B cell (primary cell): ENCODE measurements around the gene AATK. TPM values are rescaled to one million over a fixed set of nuclear protein-coding genes. Genes with fewer than 3 reads are reported as not detected.
A peak's percentile ranks its signal among the peaks of the same experiment; 100 is the strongest.

Source experiments
- ATAC-seq: fragments of 200-7000 bp; cut with Tn5 transposase; one replicate; pipeline ENCODE4 v1.10.0; 2021; ENCODE audit warnings: low read depth, mild to moderate bottlenecking, moderate number of reproducible peaks, moderate library complexity
- CTCF ChIA-PET: fragments of 350-600 bp; sonication (Branson Sonifier 250); formaldehyde crosslinking; loops from one replicate; lab custom pipeline; 2021; ENCODE audit warnings: antibody characterized with exemption, inconsistent platforms; lab: Charles Lee
- POLR2A ChIA-PET: fragments of 350-600 bp; sonication (Branson Sonifier 250); formaldehyde crosslinking; loops from one replicate; lab custom pipeline; 2021; ENCODE audit warnings: antibody characterized with exemption; lab: Charles Lee
- DNase-seq: peaks from one replicate; pipeline ENCODE4 v3.0.0; 2013
- H2AFZ ChIP-seq: 2 replicates; pipeline ENCODE4 v1.6.1; 2012; ENCODE audit warnings: mild to moderate bottlenecking, low read depth, low read length; ENCODE audit not compliant: insufficient read depth, poor library complexity, severe bottlenecking
- H3K27ac ChIP-seq, 2 donors: 1 replicate in 1 of 2; 2 replicates in 1 of 2; pipeline ENCODE4 v1.5.1; 2012 to 2013; ENCODE audit warnings: low read length in 2 of 2, mild to moderate bottlenecking in 2 of 2, moderate library complexity in 1 of 2
- H3K27me3 ChIP-seq, 4 experiments: fragments of 200-600 bp in 1 of 4; sonication (generic) in 1 of 4; replicated peaks in 1 of 4; 1 replicate in 2 of 4; 2 replicates in 2 of 4; pipeline versions ENCODE4 v1.6.1 to v1.7.0; 2013 to 2016; ENCODE audit warnings: low read length in 3 of 4, mild to moderate bottlenecking in 2 of 4, mixed read lengths in 1 of 4, moderate library complexity in 1 of 4; ENCODE audit not compliant: insufficient read depth in 4 of 4, control insufficient read depth in 3 of 4; ENCODE audit errors: control extremely low read depth in 1 of 4
- H3K36me3 ChIP-seq, 2 experiments: replicated peaks in 1 of 2; 1 replicate in 1 of 2; 2 replicates in 1 of 2; pipeline versions ENCODE4 v1.6.1 to v1.7.1; 2013; ENCODE audit warnings: low read length in 1 of 2; ENCODE audit not compliant: insufficient read depth in 2 of 2, control insufficient read depth in 1 of 2; ENCODE audit errors: control extremely low read depth in 1 of 2, extremely low read depth in 1 of 2
- H3K4me1 ChIP-seq, 2 donors: fragments of 200-600 bp in 1 of 2; sonication (generic) in 1 of 2; 1 replicate in 1 of 2; 2 replicates in 1 of 2; pipeline versions ENCODE4 v1.5.1 to v1.6.1; 2013 to 2017; ENCODE audit warnings: low read length in 2 of 2; ENCODE audit not compliant: control insufficient read depth in 2 of 2, insufficient read depth in 2 of 2
- H3K4me2 ChIP-seq: replicated peaks from 2 replicates; pipeline ENCODE3; 2012; ENCODE audit warnings: mild to moderate bottlenecking, low read depth, low read length; ENCODE audit not compliant: poor library complexity, severe bottlenecking
- H3K4me3 ChIP-seq, 5 experiments: fragments of 200-600 bp in 1 of 5; sonication (generic) in 1 of 5; 1 replicate in 3 of 5; 2 replicates in 2 of 5; pipeline versions ENCODE4 v1.5.1 to v1.7.0; 2011 to 2016; ENCODE audit warnings: low read length in 4 of 5, mild to moderate bottlenecking in 4 of 5, low read depth in 2 of 5, control low read depth in 1 of 5, moderate library complexity in 1 of 5; ENCODE audit not compliant: insufficient read depth in 1 of 5; ENCODE audit errors: control extremely low read depth in 1 of 5, extremely low read depth in 1 of 5
- H3K79me2 ChIP-seq: fragments of 200-600 bp; sonication (generic); one replicate; pipeline ENCODE4 v1.6.0; 2016; ENCODE audit warnings: low read length; ENCODE audit not compliant: control insufficient read depth, insufficient read depth
- H3K9ac ChIP-seq: fragments of 200-600 bp; sonication (generic); 2 replicates; pipeline ENCODE4 v1.6.1; 2017; ENCODE audit warnings: mild to moderate bottlenecking, low read length, moderate library complexity
- H3K9me3 ChIP-seq, 3 donors: one replicate each; pipeline versions ENCODE4 v1.6.1 to v1.7.1; 2013; ENCODE audit warnings: low read length in 2 of 3; ENCODE audit not compliant: control insufficient read depth in 2 of 3, insufficient read depth in 1 of 3; ENCODE audit errors: control extremely low read depth in 1 of 3
- H4K20me1 ChIP-seq: 2 replicates; pipeline ENCODE4 v1.6.0; 2012; ENCODE audit warnings: mild to moderate bottlenecking, low read length; ENCODE audit not compliant: insufficient read depth, control insufficient read depth, poor library complexity, severe bottlenecking
- H3K27ac Mint-ChIP-seq: one replicate; pipeline ENCODE4 v1.8.0; 2021; ENCODE audit warnings: mixed read lengths
- H3K27me3 Mint-ChIP-seq: one replicate; pipeline ENCODE4 v1.8.0; 2021; ENCODE audit warnings: mixed read lengths
- H3K4me1 Mint-ChIP-seq: one replicate; pipeline ENCODE4 v1.8.0; 2021; ENCODE audit warnings: mixed read lengths
- H3K4me3 Mint-ChIP-seq: one replicate; pipeline ENCODE4 v1.8.0; 2021; ENCODE audit warnings: mixed read lengths
- H3K9me3 Mint-ChIP-seq: one replicate; pipeline ENCODE4 v1.8.0; 2022; ENCODE audit warnings: mixed read lengths; ENCODE audit not compliant: insufficient read depth
- CTCF ChIP-seq: fragments of 200-600 bp; IDR thresholded peaks from one replicate; pipeline ENCODE4 v1.8.0; 2022; ENCODE audit warnings: antibody characterized with exemption, mild to moderate bottlenecking
- EZH2 ChIP-seq: IDR thresholded peaks from 2 replicates; pipeline ENCODE4 v1.6.1; 2012; ENCODE audit warnings: borderline replicate concordance, low read depth, mild to moderate bottlenecking, moderate library complexity, low read length; ENCODE audit not compliant: insufficient read depth, poor library complexity, severe bottlenecking
- WGBS: methylation state at CpG from one replicate; pipeline ENCODE4 v1.1.5; 2013; ENCODE audit warnings: missing lambda C conversion rate; ENCODE audit not compliant: insufficient coverage; 5-methylcytosine and 5-hydroxymethylcytosine counted together
- intact Hi-C: fragments of 100-400 bp; cut with micrococcal nuclease; formaldehyde crosslinking; loops from one replicate; pipeline ENCODE4 v1.10.0; 2022
- polyA plus RNA-seq: library from polyadenylated mRNA; depleted of rRNA; stranded (reverse); fragments of >200 nt; gene quantifications from 2 replicates; pipeline ENCODE4 v1.2.3, GENCODE V29; 2012
- total RNA-seq, 2 donors: library from RNA; stranded (reverse); fragments of 120-200 nt in 1 of 2; gene quantifications; 1 replicate in 1 of 2; 2 replicates in 1 of 2; pipeline versions ENCODE4 v1.2.3 to v1.2.4, GENCODE V29; 2013 to 2022

AATK gene
- total and polyA plus RNA-seq, 2 donors (not counting 1 experiment from before 2014, with no cell fraction given), result 0.21 to 1.7 TPM

- peaks cover 6 to 12% of the 10 kb centered on the region in 2 donors for H3K4me1 ChIP-seq
- H3K9me3 Mint-ChIP-seq, result no peaks in the 10 kb centered on the region
- H3K4me2 ChIP-seq, result peak overlapping the region; percentile 78
- no peaks in the 10 kb centered on the region for H3K79me2 ChIP-seq
- H4K20me1 ChIP-seq, result no peaks in the 10 kb centered on the region
- 38% methylated on average over 88 of the region's 89 CpGs for WGBS
- TF ChIP-seq EZH2 (no peak), CTCF (no peak)
- ATAC-seq (peak; percentile 77), DNase-seq (peak; percentile 90)
- peak overlapping the region; percentile 68 for H3K27ac Mint-ChIP-seq
- intact Hi-C loops, result no loop called here
- peak overlapping the region in 4 of 5 experiments; percentile 21 to 46 (median 38) for H3K4me3 ChIP-seq
- peak overlapping the region; percentile 47 for H3K9ac ChIP-seq
- ChIA-PET POLR2A (interaction anchor here (0.6 kb wide), 1 partner anchor 398 kb away, joined by 5 read pairs; no protein-coding TSS in a partner anchor), CTCF (no interaction called here)
- H2AFZ ChIP-seq, result peak overlapping the region; percentile 65
- peaks cover 0 to 11% (median 0%) of the 10 kb centered on the region in 4 experiments for H3K27me3 ChIP-seq
- H3K4me1 Mint-ChIP-seq, result peaks cover 4% of the 10 kb centered on the region
- H3K27ac ChIP-seq, result no peak overlapping the region
- H3K9me3 ChIP-seq, result peaks cover 0 to 5% (median 0%) of the 10 kb centered on the region in 3 donors
- H3K27me3 Mint-ChIP-seq, result no peaks in the 10 kb centered on the region
- H3K4me3 Mint-ChIP-seq, result peak overlapping the region; percentile 77
- no peaks in the 10 kb centered on the region for H3K36me3 ChIP-seq
These were observed 46.5 kb downstream of the AATK start for GRCh38 chr17:81119223-81120148.
